Measurements from ENCODE around the gene CTBP2.

DNA sequence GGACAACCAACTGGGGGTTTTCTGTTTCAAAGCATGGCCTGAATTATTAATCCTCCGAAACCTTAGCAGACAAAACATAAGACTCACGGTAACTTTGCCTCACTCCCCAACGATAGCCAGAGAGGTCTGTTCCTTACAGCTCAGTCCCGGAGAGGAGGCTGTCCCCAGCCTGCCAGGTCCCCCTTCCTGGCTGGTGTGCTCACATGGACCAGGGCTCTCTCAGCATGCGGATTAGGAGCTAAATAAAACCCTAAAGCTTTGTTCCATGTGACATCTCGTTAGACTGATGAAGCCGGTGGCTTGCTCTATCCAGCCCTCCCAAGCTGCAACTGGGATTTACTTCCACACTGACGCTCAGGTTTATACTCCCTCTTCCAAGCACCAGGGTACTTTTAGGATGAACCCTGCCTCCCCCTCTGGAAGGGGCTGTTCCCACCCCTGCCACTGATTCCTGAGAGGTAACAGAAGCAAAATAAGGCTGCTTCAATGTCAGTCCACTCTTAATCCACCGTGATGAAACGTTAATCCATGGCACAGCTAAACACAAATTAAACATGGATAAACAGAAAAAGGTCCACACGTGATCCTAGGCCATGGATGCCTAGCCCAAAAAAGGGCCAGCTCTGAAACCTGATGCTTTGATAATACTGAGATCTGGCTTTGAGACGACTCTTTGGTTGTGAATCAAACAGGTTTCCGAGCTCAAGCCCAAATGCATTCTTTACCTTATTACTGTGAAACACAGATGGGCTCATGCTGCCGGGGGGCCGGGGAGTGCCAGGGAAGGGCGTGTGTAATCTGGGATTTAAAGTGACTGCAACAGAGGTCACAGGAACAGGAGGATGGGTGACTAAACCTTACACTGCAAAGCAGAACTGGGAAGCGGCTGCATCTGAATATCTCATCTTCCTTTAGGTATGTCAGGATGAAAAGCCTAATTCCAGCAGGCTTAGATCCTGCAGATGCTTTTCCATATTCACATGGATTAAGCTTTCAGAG, 132.2 kb downstream of the CTBP2 start:
- TF ChIP-seq, protein P1, sequence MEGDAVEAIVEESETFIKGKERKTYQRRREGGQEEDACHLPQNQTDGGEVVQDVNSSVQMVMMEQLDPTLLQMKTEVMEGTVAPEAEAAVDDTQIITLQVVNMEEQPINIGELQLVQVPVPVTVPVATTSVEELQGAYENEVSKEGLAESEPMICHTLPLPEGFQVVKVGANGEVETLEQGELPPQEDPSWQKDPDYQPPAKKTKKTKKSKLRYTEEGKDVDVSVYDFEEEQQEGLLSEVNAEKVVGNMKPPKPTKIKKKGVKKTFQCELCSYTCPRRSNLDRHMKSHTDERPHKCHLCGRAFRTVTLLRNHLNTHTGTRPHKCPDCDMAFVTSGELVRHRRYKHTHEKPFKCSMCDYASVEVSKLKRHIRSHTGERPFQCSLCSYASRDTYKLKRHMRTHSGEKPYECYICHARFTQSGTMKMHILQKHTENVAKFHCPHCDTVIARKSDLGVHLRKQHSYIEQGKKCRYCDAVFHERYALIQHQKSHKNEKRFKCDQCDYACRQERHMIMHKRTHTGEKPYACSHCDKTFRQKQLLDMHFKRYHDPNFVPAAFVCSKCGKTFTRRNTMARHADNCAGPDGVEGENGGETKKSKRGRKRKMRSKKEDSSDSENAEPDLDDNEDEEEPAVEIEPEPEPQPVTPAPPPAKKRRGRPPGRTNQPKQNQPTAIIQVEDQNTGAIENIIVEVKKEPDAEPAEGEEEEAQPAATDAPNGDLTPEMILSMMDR (IDR thresholded peaks at IDR 0.05) = no peak
- no peak for TF ChIP-seq POLR2AphosphoS5 (IDR thresholded peaks at IDR 0.05)

All from breast epithelium (tissue), 3 donors.